Activated T-helper 1 cell treated with anti-CD3 and anti-CD28 coated beads, Interleukin-2, amount 50 U/mL, for 16 hours (primary cell): ENCODE measurements around the gene CENPM.

Source experiments
- DNase-seq, 2 donors: peaks; one replicate each; pipeline ENCODE4 v3.0.0-alpha.2; 2020; ENCODE audit warnings: low read depth in 1 of 2, low spot score in 1 of 2

Gene CENPM, protein sequence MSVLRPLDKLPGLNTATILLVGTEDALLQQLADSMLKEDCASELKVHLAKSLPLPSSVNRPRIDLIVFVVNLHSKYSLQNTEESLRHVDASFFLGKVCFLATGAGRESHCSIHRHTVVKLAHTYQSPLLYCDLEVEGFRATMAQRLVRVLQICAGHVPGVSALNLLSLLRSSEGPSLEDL

GRCh38 chr22:41946629-41947423 lies at the start of gene CENPM:
TSS of gene CENPM (minus strand) at chr22:41947152. CDS start at chr22:41947076, 76 bp downstream.
- DNase-seq, result peak; percentile 67 to 79

- DNase-seq, result no peak
Measured at GRCh38 chr22:41995211-41995610, 48.3 kb upstream of the CENPM start.

DNA sequence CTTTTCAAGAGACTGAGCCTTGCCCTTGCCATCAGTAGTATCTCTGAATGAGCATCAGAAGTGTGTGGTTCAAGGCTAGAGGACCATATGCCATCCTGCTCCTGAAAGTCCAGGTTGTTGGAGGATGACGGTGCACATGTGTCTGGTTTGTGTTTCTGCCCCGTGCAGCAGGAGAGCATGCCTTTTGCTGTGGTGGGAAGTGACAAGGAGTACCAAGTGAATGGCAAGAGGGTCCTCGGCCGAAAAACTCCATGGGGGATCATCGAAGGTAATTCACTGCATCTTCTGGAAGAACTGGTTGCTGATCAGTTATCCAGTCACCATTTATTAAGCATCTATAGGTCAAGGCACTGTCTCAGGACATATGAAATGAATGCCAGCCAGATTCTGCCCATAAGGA lies 45.5 kb upstream of the CENPM start:
- DNase-seq, result no peak

GRCh38 chr22:41991111-41991510 lies 44.2 kb upstream of the CENPM start:
- DNase-seq, result no peak

DNA sequence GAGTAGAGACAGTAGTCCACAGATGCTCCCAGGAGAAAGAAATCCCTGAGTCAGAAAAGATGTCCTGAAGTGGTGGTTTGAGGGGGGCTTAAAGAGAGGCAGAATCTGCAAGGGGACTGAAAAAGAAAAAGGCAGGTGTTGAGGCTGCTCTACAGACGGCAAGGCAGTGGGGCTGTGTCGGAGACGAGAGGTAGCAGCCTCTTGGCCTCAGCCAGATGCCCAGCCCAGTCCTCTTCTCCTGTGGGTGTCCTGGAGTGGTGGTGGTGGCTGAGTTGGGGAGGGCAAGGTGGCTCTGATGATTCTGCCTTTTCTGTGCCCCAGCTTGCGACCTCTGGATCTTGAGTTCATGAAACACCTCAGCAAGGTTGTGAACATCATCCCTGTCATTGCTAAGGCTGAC lies 42.3 kb upstream of the CENPM start:
- no peak for DNase-seq

GRCh38 chr22:41987276-41987675 lies 40.3 kb upstream of the CENPM start:
- DNase-seq, result no peak

GRCh38 chr22:41983513-41984405 lies 36.8 kb upstream of the CENPM start:
- DNase-seq, result no peak

DNA sequence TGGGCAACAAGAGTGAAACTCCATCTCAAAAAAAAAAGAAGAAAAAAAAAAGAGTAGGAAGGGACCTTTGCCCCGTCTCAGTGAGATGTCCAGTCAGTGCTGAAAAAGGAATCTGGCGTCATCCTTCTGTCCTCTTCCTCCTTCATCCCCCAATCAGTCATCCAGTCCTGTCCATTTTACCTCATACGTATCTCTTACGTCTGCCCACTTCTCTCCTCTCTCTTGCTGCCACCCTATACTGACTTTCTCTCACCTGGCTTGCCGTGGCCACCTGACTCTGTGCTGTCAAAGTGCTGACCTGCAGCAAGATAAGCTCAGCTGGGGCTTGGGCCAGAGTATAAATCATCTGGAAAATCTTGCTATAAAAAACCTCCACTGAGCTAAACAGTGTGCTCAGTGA lies 35.9 kb upstream of the CENPM start:
- no peak for DNase-seq

GRCh38 chr22:41979423-41980250 lies 32.7 kb upstream of the CENPM start:
- no peak for DNase-seq

DNA sequence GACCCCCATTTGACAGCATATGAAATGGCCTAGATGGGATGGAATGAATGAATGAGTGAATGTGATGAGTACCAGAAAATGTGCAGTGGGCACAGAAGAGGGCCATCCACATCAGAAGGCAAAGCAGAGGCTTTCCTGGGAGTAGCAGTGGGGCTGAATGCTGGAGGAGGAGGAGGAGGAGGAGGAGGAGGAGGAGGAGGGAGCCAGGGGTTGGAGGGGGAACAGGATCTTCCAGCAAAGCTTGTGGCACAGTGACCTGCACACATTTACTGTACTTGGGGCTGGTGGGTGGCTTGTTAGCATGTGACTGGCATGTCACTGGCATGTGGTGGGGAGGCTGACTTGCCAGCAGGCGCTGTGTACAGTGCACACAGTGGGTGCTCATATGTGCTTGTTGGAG lies 31.8 kb upstream of the CENPM start:
- no peak for DNase-seq

DNA sequence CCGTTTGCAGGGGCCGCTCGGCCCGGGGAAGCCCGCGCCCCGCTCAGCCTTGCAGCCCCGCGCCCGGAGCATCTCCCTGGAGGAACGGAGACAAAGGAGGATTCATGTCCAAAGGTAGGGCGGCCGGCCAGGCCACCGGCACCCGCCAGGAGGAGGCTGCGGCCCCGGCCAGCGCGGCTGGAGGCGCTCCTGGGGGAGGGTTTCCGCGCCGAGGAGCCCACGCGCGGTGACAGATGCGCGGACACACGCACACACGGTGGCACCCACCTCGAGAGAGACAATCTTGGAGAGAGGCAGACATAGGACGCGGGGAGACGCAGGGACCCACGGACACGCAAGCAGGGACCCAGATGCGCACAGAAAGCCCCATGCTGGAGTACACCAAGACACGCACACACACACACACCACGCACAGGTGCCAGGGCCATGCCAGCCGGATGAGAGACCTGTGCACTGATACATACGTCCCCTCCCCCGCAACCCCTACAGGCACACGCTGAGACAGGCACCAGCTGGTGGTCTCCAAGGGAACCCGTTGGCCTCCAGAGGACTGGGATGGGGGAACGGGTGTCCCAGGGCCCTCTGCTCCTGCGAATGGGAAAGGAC lies 30.1 kb upstream of the CENPM start:
- no peak for DNase-seq

- DNase-seq, result peak in 1 of 2 donors; percentile 28
Measured at GRCh38 chr22:41976070-41976901, 29.3 kb upstream of the CENPM start.

- DNase-seq, result no peak
Measured at GRCh38 chr22:41975299-41976069, 28.5 kb upstream of the CENPM start.

DNA sequence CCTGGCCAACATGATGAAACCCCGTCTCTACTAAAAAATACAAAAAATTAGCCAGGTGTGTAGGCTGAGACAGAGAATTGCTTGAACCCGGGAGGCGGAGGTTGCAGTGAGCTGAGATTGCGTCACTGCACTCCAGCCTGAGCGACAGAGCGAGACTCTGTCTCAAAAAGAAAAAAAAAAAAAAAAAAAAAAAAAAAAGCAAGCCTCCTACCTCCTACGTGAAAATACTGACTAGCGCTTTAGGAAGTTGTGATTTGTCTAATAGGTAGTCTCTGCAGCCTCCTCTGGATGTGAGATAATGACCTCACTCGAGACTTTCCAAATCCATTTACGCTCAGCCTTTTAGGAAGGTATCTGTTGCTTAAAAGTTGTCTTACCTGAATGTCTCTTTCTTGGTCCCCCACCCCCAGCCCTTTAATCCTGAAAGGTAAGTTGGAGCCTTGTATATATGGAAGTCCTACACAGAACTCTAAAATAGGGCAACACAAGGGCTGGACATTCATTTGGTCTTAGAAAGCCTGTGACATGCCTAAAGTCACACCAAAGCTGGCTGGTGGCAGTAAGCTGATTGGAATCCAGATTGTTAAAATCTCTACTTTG lies 27.8 kb upstream of the CENPM start:
- no peak for DNase-seq

- no peak for DNase-seq
Measured at GRCh38 chr22:41971431-41971830, 24.5 kb upstream of the CENPM start.

DNA sequence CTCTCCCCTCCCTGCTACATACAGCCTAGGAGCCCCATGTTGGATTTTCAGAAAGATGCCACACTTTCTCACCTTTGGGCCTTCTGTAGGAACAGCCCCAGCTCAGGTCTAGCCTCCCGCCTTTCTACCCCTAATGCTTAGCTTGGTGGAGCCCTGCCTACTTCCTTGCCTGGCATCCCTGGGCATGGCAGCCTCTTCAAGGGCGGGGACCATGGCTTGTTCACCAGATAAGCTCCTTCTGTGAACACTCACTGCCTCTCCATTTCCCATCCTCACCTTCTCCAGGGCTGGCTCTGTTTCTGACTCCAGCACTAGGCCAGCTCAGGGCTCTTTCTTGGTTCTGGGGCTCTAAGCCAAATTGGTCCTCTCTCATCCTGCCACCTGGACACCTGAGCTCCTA lies 23.6 kb upstream of the CENPM start:
- DNase-seq, result no peak

GRCh38 chr22:41969110-41969646 lies 22.2 kb upstream of the CENPM start, which contains the start of gene SEPTIN3:
TSS of gene SEPTIN3 (plus strand) at chr22:41969443. CDS start at chr22:41971493, 2,050 bp downstream.
- DNase-seq, result no peak

GRCh38 chr22:41968601-41969000 lies 21.6 kb upstream of the CENPM start:
- DNase-seq, result no peak
